Endothelial cell of umbilical vein (primary cell): ENCODE results near the gene FSTL4. TPM values are rescaled to one million over a fixed set of nuclear protein-coding genes. Genes with fewer than 3 reads are reported as not detected.

ENCODE experiments used
- BruUV-seq: library from RNA; stranded (reverse); fragments of 400-500 nt; replicated peaks from 2 replicates; lab custom pipeline; 2021; lab: Mats Ljungman, UMichigan
- CTCF ChIA-PET: fragments of 300-600, 350-600 bp; sonication (Branson Sonifier 250); formaldehyde crosslinking; loops from one replicate; lab custom pipeline; 2021; ENCODE audit warnings: antibody characterized with exemption, inconsistent platforms; lab: Charles Lee
- POLR2A ChIA-PET: fragments of 300-600, 350-600 bp; sonication (Branson Sonifier 250); formaldehyde crosslinking; loops from one replicate; lab custom pipeline; 2021; ENCODE audit warnings: antibody characterized with exemption, inconsistent platforms; lab: Charles Lee
- DNase-seq: peaks from one replicate; pipeline ENCODE4 v3.0.0-alpha.2; 2011; ENCODE audit warnings: low read depth, low spot score
- FAIRE-seq: peaks from 2 replicates; lab custom pipeline; 2011; peaks lifted over from hg19 to GRCh38; lab: Jason Lieb, UNC
- H2AFZ ChIP-seq: 2 replicates; pipeline ENCODE4 v1.6.0; 2012; ENCODE audit warnings: low read depth, low read length, control low read depth, inconsistent platforms
- H3K27ac ChIP-seq: 2 replicates; pipeline ENCODE4 v1.5.1; 2011; ENCODE audit warnings: low read depth, mild to moderate bottlenecking, control low read depth, low read length, moderate library complexity; ENCODE audit not compliant: insufficient read depth
- H3K27me3 ChIP-seq, 2 experiments: 2 replicates each; pipeline versions ENCODE4 v1.6.0 to v1.6.1; 2011; ENCODE audit warnings: low read length in 2 of 2, mixed read lengths in 1 of 2; ENCODE audit not compliant: control insufficient read depth in 2 of 2, insufficient read depth in 2 of 2
- H3K36me3 ChIP-seq, 2 experiments: 2 replicates in 1 of 2; 3 replicates in 1 of 2; pipeline ENCODE4 v1.5.1; 2011; ENCODE audit warnings: low read length in 2 of 2, mild to moderate bottlenecking in 1 of 2, moderate library complexity in 1 of 2; ENCODE audit not compliant: control insufficient read depth in 2 of 2, insufficient read depth in 2 of 2; ENCODE audit errors: extremely low read depth in 1 of 2
- H3K4me1 ChIP-seq: 3 replicates; pipeline ENCODE4 v1.5.1; 2011; ENCODE audit warnings: mild to moderate bottlenecking, low read length; ENCODE audit not compliant: control insufficient read depth, insufficient read depth; ENCODE audit errors: extremely low read depth
- H3K4me2 ChIP-seq: 2 replicates; pipeline ENCODE4 v1.6.1; 2011; ENCODE audit warnings: low read length, control low read depth, mixed read lengths; ENCODE audit not compliant: insufficient read depth
- H3K4me3 ChIP-seq, 3 experiments: fragments of 200-600 bp in 1 of 3; sonication (generic), shearing (Covaris generic) in 1 of 3; replicated peaks in 1 of 3; 2 replicates each; pipeline ENCODE4 v1.5.1; 2011 to 2016; ENCODE audit warnings: control low read depth in 3 of 3, low read length in 3 of 3, mild to moderate bottlenecking in 2 of 3, inconsistent platforms in 1 of 3, low read depth in 1 of 3, moderate library complexity in 1 of 3; ENCODE audit not compliant: insufficient read depth in 1 of 3
- H3K79me2 ChIP-seq: 2 replicates; pipeline ENCODE4 v1.6.0; 2012; ENCODE audit warnings: low read length, inconsistent platforms; ENCODE audit not compliant: control insufficient read depth, insufficient read depth
- H3K9ac ChIP-seq: replicated peaks from 2 replicates; pipeline ENCODE3; 2011; ENCODE audit warnings: low read length, control low read depth; ENCODE audit not compliant: insufficient read depth; ENCODE audit errors: extremely low read depth
- H3K9me1 ChIP-seq: replicated peaks from 3 replicates; pipeline ENCODE4 v1.6.0; 2011; ENCODE audit warnings: mild to moderate bottlenecking, low read length; ENCODE audit not compliant: control insufficient read depth, insufficient read depth; ENCODE audit errors: extremely low read depth
- H3K9me3 ChIP-seq: replicated peaks from 2 replicates; pipeline ENCODE4 v1.5.1; 2012; ENCODE audit warnings: low read length, inconsistent platforms; ENCODE audit not compliant: control insufficient read depth, insufficient read depth
- H4K20me1 ChIP-seq: replicated peaks from 2 replicates; pipeline ENCODE3; 2011; ENCODE audit warnings: mild to moderate bottlenecking, low read length; ENCODE audit not compliant: control insufficient read depth, insufficient read depth; ENCODE audit errors: extremely low read depth
- CTCF ChIP-seq, 2 donors: IDR thresholded peaks; 1 replicate in 1 of 2; 2 replicates in 1 of 2; pipeline ENCODE4 v1.5.1; 2011; ENCODE audit warnings: low read length in 2 of 2, mild to moderate bottlenecking in 2 of 2, moderate library complexity in 2 of 2, control low read depth in 1 of 2, inconsistent platforms in 1 of 2, low read depth in 1 of 2; ENCODE audit not compliant: insufficient read depth in 1 of 2; ENCODE audit errors: extremely low read depth in 1 of 2
- EZH2 ChIP-seq: IDR thresholded peaks from 2 replicates; pipeline ENCODE4 v1.6.1; 2012; ENCODE audit warnings: borderline replicate concordance, low read depth, mild to moderate bottlenecking, moderate library complexity, low read length, inconsistent platforms; ENCODE audit not compliant: severe bottlenecking
- FOS ChIP-seq: IDR thresholded peaks from 2 replicates; pipeline ENCODE4 v1.6.1; 2011; ENCODE audit warnings: mild to moderate bottlenecking, low read length, moderate library complexity, borderline replicate concordance; ENCODE audit not compliant: insufficient read depth
- GATA2 ChIP-seq: IDR thresholded peaks from 2 replicates; pipeline ENCODE4 v1.7.0; 2011; ENCODE audit warnings: low read depth, mild to moderate bottlenecking, moderate library complexity, mixed read lengths, low read length; ENCODE audit not compliant: insufficient read length, insufficient read depth
- JUN ChIP-seq: IDR thresholded peaks from 2 replicates; pipeline ENCODE4 v1.6.1; 2011; ENCODE audit warnings: borderline replicate concordance, low read depth; ENCODE audit not compliant: insufficient read length, insufficient read depth
- MAX ChIP-seq: IDR thresholded peaks from 2 replicates; pipeline ENCODE4 v1.6.1; 2011; ENCODE audit not compliant: insufficient read depth, insufficient read length
- MYC ChIP-seq: IDR thresholded peaks from one replicate; pipeline ENCODE4 v1.6.1; 2011; ENCODE audit warnings: mild to moderate bottlenecking, low read depth, low read length
- POLR2A ChIP-seq: IDR thresholded peaks from 2 replicates; pipeline ENCODE4 v1.6.1; 2012; ENCODE audit warnings: low read depth, mild to moderate bottlenecking, control low read depth, low read length
- POLR2AphosphoS5 ChIP-seq: IDR thresholded peaks from 2 replicates; pipeline ENCODE4 v1.6.1; 2012; ENCODE audit warnings: low read depth, mild to moderate bottlenecking, control low read depth, low read length, moderate library complexity; ENCODE audit not compliant: insufficient read depth
- dilution Hi-C: fragments of 300-500 bp; cut with MboI; formaldehyde crosslinking; loops from one replicate; pipeline ENCODE4 v1.15.0; 2019; ENCODE audit warnings: low sequenced_read_pairs; ENCODE audit not compliant: extremely low pct_ligation_motif_present
- intact Hi-C: fragments of 100-400 bp; cut with micrococcal nuclease; formaldehyde crosslinking; loops from one replicate; pipeline ENCODE4 v1.10.0; 2022
- polyA plus RNA-seq, 4 experiments: library from polyadenylated mRNA; depleted of rRNA in 3 of 4; stranded (reverse) in 3 of 4; unstranded in 1 of 4; fragments of >200 nt; gene quantifications; 2 replicates each; pipeline versions ENCODE4 v1.2.1 to v1.2.3, GENCODE V29; 2011 to 2012; ENCODE audit warnings: missing spikeins in 1 of 4
- total RNA-seq: library from RNA; stranded (reverse); gene quantifications from 2 replicates; pipeline ENCODE4 v1.2.3, GENCODE V29; 2021

Gene FSTL4
- total and polyA plus RNA-seq, 2 donors (not counting 3 experiments of a cell fraction or from before 2014, with no cell fraction given) = 0.18 TPM; not detected in 1

- POLR2A ChIA-PET = no interaction called here
- H3K27me3 ChIP-seq = peaks cover 1 to 7% of the 10 kb centered on the region in 2 experiments
- no peaks in the 10 kb centered on the region for H3K9me3 ChIP-seq
- H2AFZ ChIP-seq = no peak overlapping the region
- H3K79me2 ChIP-seq = no peaks in the 10 kb centered on the region
- no peaks in the 10 kb centered on the region for H3K4me1 ChIP-seq
- TF ChIP-seq GATA2 (no peak), JUN (no peak), MAX (no peak), FOS (no peak), EZH2 (no peak), POLR2AphosphoS5 (no peak), CTCF (IDR thresholded peaks at IDR 0.05; ENCODE audit: extremely low read depth in 1 of 2, insufficient read depth in 1 of 2, low read depth in 1 of 2, low read length in 2 of 2) (no peak), POLR2A (no peak), MYC (no peak)
- intact Hi-C loops = no loop called here
- no peak for DNase-seq
- no peak overlapping the region for H3K4me3 ChIP-seq
- no peaks in the 10 kb centered on the region for H3K36me3 ChIP-seq
- BruUV-seq = no TSS peak
- no peak for FAIRE-seq
- no peak overlapping the region for H3K4me2 ChIP-seq
- CTCF ChIA-PET = no interaction called here
- no peak overlapping the region for H3K27ac ChIP-seq
- H3K9ac ChIP-seq = no peak overlapping the region
- no peaks in the 10 kb centered on the region for H3K9me1 ChIP-seq
- dilution Hi-C loops = no loop called here
- no peaks in the 10 kb centered on the region for H4K20me1 ChIP-seq
Observed at GRCh38 chr5:133643365-133643764, 31.0 kb upstream of the FSTL4 start.
